Activated naive CD8-positive, alpha-beta T cell treated with anti-CD3 and anti-CD28 coated beads for 36 hours (primary cell): ENCODE results near the gene BRINP3. TPM values are rescaled to one million over a fixed set of nuclear protein-coding genes. Genes with fewer than 3 reads are reported as not detected.

ENCODE experiments used
- DNase-seq: peaks from one replicate; pipeline ENCODE4 v3.0.0; 2021
- H3K27ac Mint-ChIP-seq: one replicate; pipeline ENCODE4 v1.8.0; 2022; ENCODE audit warnings: mild to moderate bottlenecking, moderate library complexity, mixed read lengths
- H3K27me3 Mint-ChIP-seq: one replicate; pipeline ENCODE4 v1.8.0; 2022; ENCODE audit warnings: mild to moderate bottlenecking, mixed read lengths
- H3K36me3 Mint-ChIP-seq: one replicate; pipeline ENCODE4 v1.8.0; 2021; ENCODE audit warnings: mild to moderate bottlenecking, mixed read lengths
- H3K4me1 Mint-ChIP-seq: one replicate; pipeline ENCODE4 v1.8.0; 2021; ENCODE audit warnings: mixed read lengths
- H3K4me3 Mint-ChIP-seq: one replicate; pipeline ENCODE4 v1.8.0; 2022; ENCODE audit warnings: mild to moderate bottlenecking, moderate library complexity, mixed read lengths
- H3K9me3 Mint-ChIP-seq: one replicate; pipeline ENCODE4 v1.8.0; 2022; ENCODE audit warnings: mixed read lengths
- total RNA-seq, 2 experiments: library from RNA; stranded (reverse); gene quantifications; one replicate each; pipeline ENCODE4 v1.2.3, GENCODE V29; 2021

Gene BRINP3
- total RNA-seq, 2 experiments from 2014 or later, result not detected

- Mint-ChIP-seq H3K9me3 (peaks cover 2% of the 10 kb centered on the region), H3K4me1 (no peaks in the 10 kb centered on the region), H3K27me3 (no peaks in the 10 kb centered on the region), H3K27ac (no peak overlapping the region), H3K4me3 (no peak overlapping the region), H3K36me3 (no peaks in the 10 kb centered on the region)
- DNase-seq, result no peak
These were observed 372.7 kb downstream of the BRINP3 start for GRCh38 chr1:190104961-190105360.

GRCh38 chr1:190102757-190103326 is 374.8 kb downstream of the BRINP3 start:
- Mint-ChIP-seq H3K27me3 (no peaks in the 10 kb centered on the region), H3K36me3 (no peaks in the 10 kb centered on the region), H3K27ac (no peak overlapping the region), H3K9me3 (peaks cover 2% of the 10 kb centered on the region), H3K4me1 (no peaks in the 10 kb centered on the region), H3K4me3 (no peak overlapping the region)
- DNase-seq, result no peak

- Mint-ChIP-seq H3K27me3 (no peaks in the 10 kb centered on the region), H3K36me3 (no peaks in the 10 kb centered on the region), H3K4me1 (no peaks in the 10 kb centered on the region), H3K4me3 (no peak overlapping the region), H3K27ac (no peak overlapping the region), H3K9me3 (peaks cover 2% of the 10 kb centered on the region)
- no peak for DNase-seq
These were observed 375.9 kb downstream of the BRINP3 start for GRCh38 chr1:190101756-190102155.

GRCh38 chr1:190098756-190099155 is 378.9 kb downstream of the BRINP3 start:
- no peaks in the 10 kb centered on the region for H3K27me3 Mint-ChIP-seq
- H3K27ac Mint-ChIP-seq, result no peak overlapping the region
- H3K4me1 Mint-ChIP-seq, result no peaks in the 10 kb centered on the region
- no peak overlapping the region for H3K4me3 Mint-ChIP-seq
- no peak for DNase-seq
- peaks cover 2% of the 10 kb centered on the region for H3K9me3 Mint-ChIP-seq
- no peaks in the 10 kb centered on the region for H3K36me3 Mint-ChIP-seq

- H3K4me3 Mint-ChIP-seq, result no peak overlapping the region
- H3K27me3 Mint-ChIP-seq, result no peaks in the 10 kb centered on the region
- no peaks in the 10 kb centered on the region for H3K4me1 Mint-ChIP-seq
- H3K27ac Mint-ChIP-seq, result no peak overlapping the region
- peaks cover 2% of the 10 kb centered on the region for H3K9me3 Mint-ChIP-seq
- H3K36me3 Mint-ChIP-seq, result no peaks in the 10 kb centered on the region
- DNase-seq, result no peak
These were observed 379.6 kb downstream of the BRINP3 start for GRCh38 chr1:190098107-190098506.

GRCh38 chr1:190095596-190095995 is 382.1 kb downstream of the BRINP3 start:
- Mint-ChIP-seq H3K36me3 (no peaks in the 10 kb centered on the region), H3K4me1 (no peaks in the 10 kb centered on the region), H3K4me3 (no peak overlapping the region), H3K9me3 (peaks cover 7% of the 10 kb centered on the region), H3K27ac (no peak overlapping the region), H3K27me3 (no peaks in the 10 kb centered on the region)
- DNase-seq, result no peak

GRCh38 chr1:190084552-190084951 is 393.1 kb downstream of the BRINP3 start:
- Mint-ChIP-seq H3K27ac (no peak overlapping the region), H3K9me3 (peaks cover 5% of the 10 kb centered on the region), H3K36me3 (no peaks in the 10 kb centered on the region), H3K4me1 (no peaks in the 10 kb centered on the region), H3K4me3 (no peak overlapping the region), H3K27me3 (no peaks in the 10 kb centered on the region)
- DNase-seq, result no peak

GRCh38 chr1:190068304-190068703 is 409.4 kb downstream of the BRINP3 start:
- Mint-ChIP-seq H3K36me3 (no peaks in the 10 kb centered on the region), H3K9me3 (peaks cover 5% of the 10 kb centered on the region), H3K27me3 (no peaks in the 10 kb centered on the region), H3K4me1 (no peaks in the 10 kb centered on the region), H3K27ac (no peak overlapping the region), H3K4me3 (no peak overlapping the region)
- no peak for DNase-seq

GRCh38 chr1:190067592-190067991 is 410.1 kb downstream of the BRINP3 start:
- peaks cover 5% of the 10 kb centered on the region for H3K9me3 Mint-ChIP-seq
- H3K36me3 Mint-ChIP-seq, result no peaks in the 10 kb centered on the region
- no peak overlapping the region for H3K27ac Mint-ChIP-seq
- no peaks in the 10 kb centered on the region for H3K27me3 Mint-ChIP-seq
- H3K4me3 Mint-ChIP-seq, result no peak overlapping the region
- no peaks in the 10 kb centered on the region for H3K4me1 Mint-ChIP-seq
- DNase-seq, result no peak

- no peaks in the 10 kb centered on the region for H3K4me1 Mint-ChIP-seq
- H3K9me3 Mint-ChIP-seq, result peaks cover 8% of the 10 kb centered on the region
- no peaks in the 10 kb centered on the region for H3K36me3 Mint-ChIP-seq
- H3K27ac Mint-ChIP-seq, result no peak overlapping the region
- no peak overlapping the region for H3K4me3 Mint-ChIP-seq
- DNase-seq, result no peak
- no peaks in the 10 kb centered on the region for H3K27me3 Mint-ChIP-seq
These were observed 411.7 kb downstream of the BRINP3 start for GRCh38 chr1:190066011-190066410.

- H3K4me3 Mint-ChIP-seq, result no peak overlapping the region
- H3K27me3 Mint-ChIP-seq, result no peaks in the 10 kb centered on the region
- H3K27ac Mint-ChIP-seq, result no peak overlapping the region
- peaks cover 2% of the 10 kb centered on the region for H3K9me3 Mint-ChIP-seq
- no peaks in the 10 kb centered on the region for H3K36me3 Mint-ChIP-seq
- H3K4me1 Mint-ChIP-seq, result no peaks in the 10 kb centered on the region
- no peak for DNase-seq
These were observed 428.4 kb downstream of the BRINP3 start for GRCh38 chr1:190049314-190049713.
